Left ventricle myocardium inferior (tissue), 1 donor: Measurements from ENCODE around the gene SSX3. TPM values are rescaled to one million over a fixed set of nuclear protein-coding genes. Genes with fewer than 3 reads are reported as not detected.
"Not testable (repeated sequence)": the region's sequence is repeated elsewhere in the genome, so short reads cannot be mapped to it uniquely, and the experiment has no call there.

Source experiments
- DNase-seq: peaks from one replicate; pipeline ENCODE4 v3.0.0-alpha.2; 2020
- H3K27ac ChIP-seq: fragments of 200-600 bp; replicated peaks from 2 replicates; pipeline ENCODE4 v1.8.0; 2021
- H3K27me3 ChIP-seq: fragments of 200-600 bp; 2 replicates; pipeline ENCODE4 v1.8.0; 2021; ENCODE audit warnings: low read depth
- H3K36me3 ChIP-seq: fragments of 200-600 bp; 2 replicates; pipeline ENCODE4 v1.8.0; 2021
- H3K4me1 ChIP-seq: fragments of 200-600 bp; 2 replicates; pipeline ENCODE4 v1.8.0; 2021
- H3K4me3 ChIP-seq: fragments of 200-600 bp; 2 replicates; pipeline ENCODE4 v1.8.0; 2021; ENCODE audit warnings: mild to moderate bottlenecking, moderate library complexity
- H3K9me3 ChIP-seq: fragments of 200-600 bp; replicated peaks from 2 replicates; pipeline ENCODE4 v1.8.0; 2021
- CTCF ChIP-seq: fragments of 200-600 bp; IDR thresholded peaks from 2 replicates; pipeline ENCODE4 v1.8.0; 2021; ENCODE audit warnings: antibody characterized with exemption, mild to moderate bottlenecking, borderline replicate concordance
- intact Hi-C: fragments of 100-400 bp; cut with micrococcal nuclease; formaldehyde crosslinking; loops from one replicate; pipeline ENCODE4 v1.11.0; 2022
- long read RNA-seq: library from polyadenylated mRNA; unstranded; transcript quantifications from one replicate; pipeline ENCODE4 v2.0.0, GENCODE V29; 2021
- total RNA-seq: library from RNA; stranded (reverse); fragmentation: NEBNext Ultra II Directional; extraction: Animal tissue kit (Norgen Biotek cat#: 25700); gene quantifications from one replicate; pipeline ENCODE4 v1.2.1, GENCODE V29; 2021
- donor health status: DM: no; HTN: yes; CAD: no; lungs with severe emphysema.

SSX3 gene, protein sequence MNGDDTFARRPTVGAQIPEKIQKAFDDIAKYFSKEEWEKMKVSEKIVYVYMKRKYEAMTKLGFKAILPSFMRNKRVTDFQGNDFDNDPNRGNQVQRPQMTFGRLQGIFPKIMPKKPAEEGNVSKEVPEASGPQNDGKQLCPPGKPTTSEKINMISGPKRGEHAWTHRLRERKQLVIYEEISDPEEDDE
- total RNA-seq: not detected
- long read RNA-seq: 0 reads

GRCh38 chrX:48356315-48357094 is at the start of gene SSX3:
Gene SSX3 (minus strand): TSS chrX:48356703. CDS start chrX:48355249, 1,454 bp downstream.
- intact Hi-C loops, DNase-seq, H3K9me3 ChIP-seq, H3K36me3 ChIP-seq, H3K27me3 ChIP-seq, H3K4me1 ChIP-seq, H3K4me3 ChIP-seq, H3K27ac ChIP-seq: not testable (repeated sequence)

- intact Hi-C loops, H3K4me1 ChIP-seq, H3K27me3 ChIP-seq, H3K36me3 ChIP-seq, H3K4me3 ChIP-seq, DNase-seq, H3K27ac ChIP-seq, H3K9me3 ChIP-seq: not testable (repeated sequence)
These were observed 41.3 kb upstream of the SSX3 start for GRCh38 chrX:48397825-48398224.

- H3K36me3 ChIP-seq, H3K4me1 ChIP-seq, DNase-seq, intact Hi-C loops, H3K27me3 ChIP-seq, H3K27ac ChIP-seq, H3K4me3 ChIP-seq, H3K9me3 ChIP-seq: not testable (repeated sequence)
These were observed 40.4 kb upstream of the SSX3 start for GRCh38 chrX:48396931-48397330.

DNA sequence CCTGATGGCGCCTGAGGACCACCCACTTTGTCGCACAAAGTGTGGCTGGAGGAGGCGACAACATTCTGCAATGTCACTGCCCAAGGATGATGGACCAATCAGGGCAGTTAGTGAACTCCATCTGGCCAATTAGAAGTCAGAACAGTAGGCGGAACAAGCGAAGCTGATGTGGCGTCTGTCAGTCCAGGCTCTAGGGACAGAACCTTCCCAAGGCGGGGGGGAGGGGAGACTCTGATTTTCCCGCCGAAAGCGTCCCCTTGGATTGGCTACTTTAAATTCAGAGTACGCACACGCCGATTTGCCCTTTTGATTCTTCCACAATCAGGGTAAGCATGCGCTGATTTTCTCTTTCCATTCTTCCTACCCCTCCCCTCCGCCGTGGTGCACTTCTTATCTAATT is 26.7 kb upstream of the SSX3 start, which contains the start of gene SSX4:
SSX4 (plus strand) TSS at position 301 of the 400 bp plus-strand sequence. CDS start 515 bp downstream, outside the sequence.
- intact Hi-C loops: not testable (repeated sequence)

GRCh38 chrX:48370408-48370807 is 13.9 kb upstream of the SSX3 start:
- H3K36me3 ChIP-seq, DNase-seq, H3K9me3 ChIP-seq, H3K4me1 ChIP-seq, intact Hi-C loops, H3K27ac ChIP-seq, H3K4me3 ChIP-seq, H3K27me3 ChIP-seq: not testable (repeated sequence)

More for the DNA sequence above, 26.7 kb upstream of the SSX3 start, which contains the start of gene SSX4:
- not testable (repeated sequence) for H3K4me3 ChIP-seq, H3K4me1 ChIP-seq, DNase-seq, H3K27ac ChIP-seq, H3K9me3 ChIP-seq, H3K36me3 ChIP-seq, H3K27me3 ChIP-seq

GRCh38 chrX:48367717-48368408 is 11.4 kb upstream of the SSX3 start:
- H3K27ac ChIP-seq, H3K36me3 ChIP-seq, DNase-seq, H3K27me3 ChIP-seq, H3K9me3 ChIP-seq, H3K4me3 ChIP-seq, H3K4me1 ChIP-seq, intact Hi-C loops: not testable (repeated sequence)

DNA sequence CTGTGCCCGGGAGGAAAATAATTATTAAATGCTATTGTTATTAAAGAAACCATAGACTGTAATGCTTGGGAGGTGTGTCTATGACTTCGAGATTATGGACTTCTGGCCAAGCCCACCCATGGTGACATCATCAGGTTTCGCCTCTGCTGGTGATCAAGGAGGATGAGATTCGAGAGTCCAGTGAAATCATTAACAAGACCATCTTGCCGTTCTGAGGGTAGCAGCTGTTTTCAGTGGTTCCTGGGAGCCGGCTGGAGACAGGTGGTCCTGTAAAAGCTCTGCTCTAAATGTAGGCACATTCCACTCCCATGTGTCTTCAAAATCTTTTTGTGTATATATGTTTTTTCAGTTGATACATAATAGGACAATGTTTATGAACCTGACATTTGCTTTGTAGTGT is 2.8 kb upstream of the SSX3 start:
- H3K4me1 ChIP-seq, intact Hi-C loops, H3K9me3 ChIP-seq, DNase-seq, H3K27me3 ChIP-seq, H3K27ac ChIP-seq, H3K36me3 ChIP-seq, H3K4me3 ChIP-seq: not testable (repeated sequence)

DNA sequence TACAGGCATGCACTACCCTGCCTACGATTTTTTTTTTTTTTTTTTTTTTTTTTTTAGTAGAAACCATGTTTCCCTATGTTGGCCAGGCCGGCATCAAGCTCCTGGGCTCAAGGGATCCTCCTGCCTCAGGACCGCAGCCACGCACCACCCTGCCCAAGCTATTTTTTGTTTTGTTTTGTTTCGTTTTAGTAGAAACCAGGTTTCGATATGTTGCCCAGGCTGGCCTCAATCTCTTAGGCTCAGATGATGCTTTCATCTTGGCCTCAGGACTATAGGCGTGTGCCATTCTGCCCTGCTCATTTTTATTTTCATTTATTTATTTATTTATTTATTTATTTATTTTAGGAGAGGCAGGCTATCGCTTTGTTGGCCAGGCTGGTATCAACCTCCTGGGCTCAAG is 1.2 kb upstream of the SSX3 start:
- H3K4me3 ChIP-seq: no peak overlapping the region
- H3K4me1 ChIP-seq: no peaks in the 10 kb centered on the region
- no peaks in the 10 kb centered on the region for H3K9me3 ChIP-seq
- H3K27ac ChIP-seq: no peak overlapping the region
- no peaks in the 10 kb centered on the region for H3K27me3 ChIP-seq
- DNase-seq: no peak
- no peaks in the 10 kb centered on the region for H3K36me3 ChIP-seq
- intact Hi-C loops: no loop called here
- no peak for TF ChIP-seq CTCF

DNA sequence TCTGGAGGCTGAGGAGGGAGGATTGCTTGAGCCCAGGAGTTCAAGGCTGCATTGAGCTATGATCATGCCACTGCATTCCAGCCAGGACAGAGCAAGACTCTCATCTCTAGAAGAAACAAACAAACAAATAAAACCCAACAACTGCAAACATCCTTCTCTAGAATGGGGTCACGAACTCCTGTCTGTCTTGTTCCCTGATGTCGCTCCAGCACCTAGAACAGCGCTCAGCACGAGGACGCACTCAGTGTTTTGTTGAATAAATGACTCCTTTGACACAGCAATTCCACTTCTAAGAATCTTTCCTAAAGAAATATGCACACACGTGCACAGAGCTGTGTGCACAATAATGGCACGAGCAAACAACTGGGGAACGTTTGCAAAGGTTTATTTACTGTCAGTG is 10.4 kb downstream of the SSX3 start:
- intact Hi-C loops, H3K27ac ChIP-seq, H3K36me3 ChIP-seq, H3K9me3 ChIP-seq, H3K27me3 ChIP-seq, H3K4me1 ChIP-seq, DNase-seq, H3K4me3 ChIP-seq: not testable (repeated sequence)

DNA sequence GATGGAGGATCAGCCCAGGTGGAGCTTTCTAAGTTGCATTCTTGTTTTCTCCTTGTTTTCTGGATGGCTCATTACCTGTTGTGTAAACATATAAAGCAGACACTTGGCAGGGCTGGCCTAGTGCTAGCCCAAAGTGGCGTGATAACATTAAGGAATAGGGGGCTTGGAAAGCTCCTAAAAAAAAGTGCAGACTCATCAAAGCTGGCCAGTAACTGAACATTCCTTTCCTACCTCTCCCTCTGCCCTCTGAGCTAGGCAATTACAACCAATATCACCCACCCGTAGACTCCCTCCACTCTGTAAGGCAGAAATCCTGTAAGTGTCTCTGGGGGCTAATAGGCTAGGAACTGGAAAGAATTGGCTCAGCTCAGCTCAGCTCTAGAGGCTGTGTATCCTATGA is 42.5 kb downstream of the SSX3 start:
- H3K9me3 ChIP-seq, intact Hi-C loops, H3K27ac ChIP-seq, H3K4me3 ChIP-seq, H3K27me3 ChIP-seq, H3K4me1 ChIP-seq, H3K36me3 ChIP-seq, DNase-seq: not testable (repeated sequence)
